ENCODE measurements around the gene COL5A1. TPM values are rescaled to one million over a fixed set of nuclear protein-coding genes. Genes with fewer than 3 reads are reported as not detected.

Gene COL5A1
- total RNA-seq, 1 experiment from 2014 or later: not detected

DNA sequence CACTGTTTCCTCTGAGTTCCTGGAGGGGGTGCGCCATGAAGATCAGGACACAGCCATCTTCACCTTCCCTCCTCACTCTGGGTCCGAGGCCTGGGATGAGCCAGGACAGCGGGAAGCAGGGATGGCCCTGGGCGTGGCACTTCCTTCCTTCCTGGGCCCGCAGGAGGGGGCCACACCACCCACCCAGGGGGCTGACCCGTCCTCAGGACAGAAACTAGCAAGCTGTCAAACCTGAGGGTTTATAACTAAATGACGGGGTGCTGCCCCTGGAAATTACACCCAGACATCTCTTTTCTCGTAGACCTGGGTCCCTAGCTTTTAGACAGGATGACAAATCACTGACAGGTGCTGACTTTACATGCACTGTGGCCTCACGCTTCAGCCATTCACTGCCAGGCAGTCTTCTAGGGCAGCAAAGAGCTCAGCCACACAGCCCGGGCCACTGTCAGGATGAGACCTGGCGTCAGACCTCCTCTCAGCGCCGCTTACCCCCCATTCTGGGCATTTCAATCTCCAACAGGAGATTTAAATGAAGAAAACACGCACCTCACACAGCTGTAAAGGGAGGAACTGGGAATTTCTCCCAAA is 247.1 kb downstream of the COL5A1 start:
- Mint-ChIP-seq H3K27me3 (ENCODE audit: insufficient read depth, unreplicated experiment) (peaks cover 37% of the 10 kb centered on the region), H3K4me1 (ENCODE audit: insufficient read depth, unreplicated experiment) (peaks cover 5% of the 10 kb centered on the region), H3K4me3 (ENCODE audit: unreplicated experiment) (no peak overlapping the region), H3K27ac (ENCODE audit: low read depth, unreplicated experiment) (no peak overlapping the region), H3K36me3 (ENCODE audit: insufficient read depth, unreplicated experiment) (no peaks in the 10 kb centered on the region), H3K9me3 (ENCODE audit: unreplicated experiment) (no peaks in the 10 kb centered on the region)
- CTCF ChIA-PET: interaction anchor here (0.6 kb wide), 1 partner anchor 379 kb away, joined by 3 read pairs; no protein-coding TSS in a partner anchor
- no peak for TF ChIP-seq CTCF (IDR thresholded peaks at IDR 0.05; ENCODE audit: unreplicated experiment)
- DNase-seq (ENCODE audit: unreplicated experiment): no peak
- intact Hi-C loops (cut with micrococcal nuclease): no loop called here
- no TSS peak for BruUV-seq (replicated peaks)
- POLR2A ChIA-PET: no interaction called here

- peaks cover 37% of the 10 kb centered on the region for H3K27me3 Mint-ChIP-seq (ENCODE audit: insufficient read depth, unreplicated experiment)
- H3K4me1 Mint-ChIP-seq (ENCODE audit: insufficient read depth, unreplicated experiment): peaks cover 5% of the 10 kb centered on the region
- BruUV-seq (replicated peaks): no TSS peak
- no peak overlapping the region for H3K4me3 Mint-ChIP-seq (ENCODE audit: unreplicated experiment)
- no peaks in the 10 kb centered on the region for H3K9me3 Mint-ChIP-seq (ENCODE audit: unreplicated experiment)
- H3K27ac Mint-ChIP-seq (ENCODE audit: low read depth, unreplicated experiment): no peak overlapping the region
- no peak for DNase-seq (ENCODE audit: unreplicated experiment)
- POLR2A ChIA-PET: no interaction called here
- intact Hi-C loops (cut with micrococcal nuclease): no loop called here
- TF ChIP-seq CTCF (IDR thresholded peaks at IDR 0.05; ENCODE audit: unreplicated experiment): no peak
- no peaks in the 10 kb centered on the region for H3K36me3 Mint-ChIP-seq (ENCODE audit: insufficient read depth, unreplicated experiment)
- CTCF ChIA-PET: interaction anchor here (0.6 kb wide), 1 partner anchor 378 kb away, joined by 3 read pairs; no protein-coding TSS in a partner anchor
Observed at GRCh38 chr9:134889386-134890154, 248.0 kb downstream of the COL5A1 start.

GRCh38 chr9:134890155-134890495 is 248.5 kb downstream of the COL5A1 start:
- intact Hi-C loops (cut with micrococcal nuclease): no loop called here
- H3K36me3 Mint-ChIP-seq (ENCODE audit: insufficient read depth, unreplicated experiment): no peaks in the 10 kb centered on the region
- BruUV-seq (replicated peaks): no TSS peak
- H3K4me1 Mint-ChIP-seq (ENCODE audit: insufficient read depth, unreplicated experiment): peaks cover 6% of the 10 kb centered on the region
- H3K4me3 Mint-ChIP-seq (ENCODE audit: unreplicated experiment): no peak overlapping the region
- POLR2A ChIA-PET: no interaction called here
- no peak for DNase-seq (ENCODE audit: unreplicated experiment)
- CTCF ChIA-PET: no interaction called here
- peaks cover 37% of the 10 kb centered on the region for H3K27me3 Mint-ChIP-seq (ENCODE audit: insufficient read depth, unreplicated experiment)
- no peak for TF ChIP-seq CTCF (IDR thresholded peaks at IDR 0.05; ENCODE audit: unreplicated experiment)
- H3K27ac Mint-ChIP-seq (ENCODE audit: low read depth, unreplicated experiment): no peak overlapping the region
- no peaks in the 10 kb centered on the region for H3K9me3 Mint-ChIP-seq (ENCODE audit: unreplicated experiment)

DNA sequence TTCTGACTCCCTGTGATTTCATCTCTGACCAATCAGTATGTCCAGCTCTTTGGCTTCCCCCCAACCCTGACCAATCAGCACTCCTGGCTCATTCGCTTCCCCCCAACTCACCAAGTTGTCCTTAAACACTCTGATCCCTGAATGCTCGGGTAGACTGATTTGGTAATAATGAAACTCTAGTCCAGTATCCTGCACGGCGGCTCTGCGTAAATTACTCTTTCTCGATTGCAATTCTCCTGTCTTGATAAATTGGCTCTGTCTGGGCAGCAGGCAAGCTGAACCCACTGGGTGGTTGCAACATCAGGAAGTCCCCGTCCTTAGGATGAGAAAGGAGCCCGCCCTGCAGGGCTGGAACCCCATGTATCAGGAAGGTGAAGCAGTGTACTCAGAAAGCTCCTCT is 249.4 kb downstream of the COL5A1 start:
- TF ChIP-seq CTCF (IDR thresholded peaks at IDR 0.05; ENCODE audit: unreplicated experiment): no peak
- Mint-ChIP-seq H3K27ac (ENCODE audit: low read depth, unreplicated experiment) (no peak overlapping the region), H3K9me3 (ENCODE audit: unreplicated experiment) (no peaks in the 10 kb centered on the region), H3K27me3 (ENCODE audit: insufficient read depth, unreplicated experiment) (peaks cover 35% of the 10 kb centered on the region), H3K4me1 (ENCODE audit: insufficient read depth, unreplicated experiment) (peaks cover 11% of the 10 kb centered on the region), H3K36me3 (ENCODE audit: insufficient read depth, unreplicated experiment) (no peaks in the 10 kb centered on the region), H3K4me3 (ENCODE audit: unreplicated experiment) (no peak overlapping the region)
- ChIA-PET POLR2A (no interaction called here), CTCF (no interaction called here)
- no TSS peak for BruUV-seq (replicated peaks)
- DNase-seq (ENCODE audit: unreplicated experiment): no peak
- intact Hi-C loops (cut with micrococcal nuclease): no loop called here

Measured in MCF 10A (cell line).